ENCODE measurements around the gene TIPARP.
"Not testable (repeated sequence)": the region's sequence is repeated elsewhere in the genome, so short reads cannot be mapped to it uniquely, and the experiment has no call there.

The TIPARP gene

GRCh38 chr3:156732261-156732660 is 57.9 kb downstream of the TIPARP start:
- no peak overlapping the region for H3K27ac Mint-ChIP-seq
- peaks cover 10% of the 10 kb centered on the region for H3K4me1 Mint-ChIP-seq
- H3K27me3 Mint-ChIP-seq: no peaks in the 10 kb centered on the region
- H3K9me3 Mint-ChIP-seq: peaks cover 2% of the 10 kb centered on the region
- H3K36me3 Mint-ChIP-seq: no peaks in the 10 kb centered on the region
- no peak overlapping the region for H3K4me3 Mint-ChIP-seq
- no peak for ATAC-seq

GRCh38 chr3:156732715-156733421 is 58.5 kb downstream of the TIPARP start:
- no peak overlapping the region for H3K4me3 Mint-ChIP-seq
- no peak overlapping the region for H3K27ac Mint-ChIP-seq
- no peaks in the 10 kb centered on the region for H3K27me3 Mint-ChIP-seq
- no peaks in the 10 kb centered on the region for H3K36me3 Mint-ChIP-seq
- H3K9me3 Mint-ChIP-seq: peaks cover 2% of the 10 kb centered on the region
- peaks cover 4% of the 10 kb centered on the region for H3K4me1 Mint-ChIP-seq
- ATAC-seq: no peak

- H3K27me3 Mint-ChIP-seq, H3K36me3 Mint-ChIP-seq, H3K4me1 Mint-ChIP-seq, ATAC-seq, H3K27ac Mint-ChIP-seq, H3K9me3 Mint-ChIP-seq, H3K4me3 Mint-ChIP-seq: not testable (repeated sequence)
These were observed 60.3 kb downstream of the TIPARP start for GRCh38 chr3:156734661-156735060.

- no peaks in the 10 kb centered on the region for H3K36me3 Mint-ChIP-seq
- H3K4me1 Mint-ChIP-seq: no peaks in the 10 kb centered on the region
- H3K27ac Mint-ChIP-seq: no peak overlapping the region
- no peak overlapping the region for H3K4me3 Mint-ChIP-seq
- H3K9me3 Mint-ChIP-seq: peaks cover 2% of the 10 kb centered on the region
- ATAC-seq: no peak
- H3K27me3 Mint-ChIP-seq: no peaks in the 10 kb centered on the region
These were observed 61.1 kb downstream of the TIPARP start for GRCh38 chr3:156735471-156735870.

- not testable (repeated sequence) for H3K27ac Mint-ChIP-seq, H3K27me3 Mint-ChIP-seq, H3K36me3 Mint-ChIP-seq, H3K4me1 Mint-ChIP-seq, H3K9me3 Mint-ChIP-seq, ATAC-seq, H3K4me3 Mint-ChIP-seq
These were observed 62.7 kb downstream of the TIPARP start for GRCh38 chr3:156737049-156737448.

GRCh38 chr3:156738251-156738650 is 63.9 kb downstream of the TIPARP start:
- H3K9me3 Mint-ChIP-seq: peaks cover 2% of the 10 kb centered on the region
- H3K36me3 Mint-ChIP-seq: no peaks in the 10 kb centered on the region
- no peaks in the 10 kb centered on the region for H3K27me3 Mint-ChIP-seq
- no peak overlapping the region for H3K4me3 Mint-ChIP-seq
- no peak overlapping the region for H3K27ac Mint-ChIP-seq
- ATAC-seq: no peak
- no peaks in the 10 kb centered on the region for H3K4me1 Mint-ChIP-seq

- Mint-ChIP-seq H3K27ac (no peak overlapping the region), H3K9me3 (peaks cover 2% of the 10 kb centered on the region), H3K4me3 (no peak overlapping the region), H3K36me3 (no peaks in the 10 kb centered on the region), H3K27me3 (no peaks in the 10 kb centered on the region), H3K4me1 (no peaks in the 10 kb centered on the region)
- no peak for ATAC-seq
These were observed 65.6 kb downstream of the TIPARP start for GRCh38 chr3:156739976-156740375.

GRCh38 chr3:156740581-156740980 is 66.2 kb downstream of the TIPARP start:
- not testable (repeated sequence) for H3K9me3 Mint-ChIP-seq, H3K27ac Mint-ChIP-seq, H3K36me3 Mint-ChIP-seq, H3K4me1 Mint-ChIP-seq, ATAC-seq, H3K27me3 Mint-ChIP-seq, H3K4me3 Mint-ChIP-seq

- Mint-ChIP-seq H3K36me3 (peaks cover 6% of the 10 kb centered on the region), H3K9me3 (peaks cover 5% of the 10 kb centered on the region), H3K27ac (no peak overlapping the region), H3K4me1 (no peaks in the 10 kb centered on the region), H3K27me3 (no peaks in the 10 kb centered on the region), H3K4me3 (no peak overlapping the region)
- no peak for ATAC-seq
These were observed 67.5 kb downstream of the TIPARP start for GRCh38 chr3:156741935-156742334.

- H3K4me1 Mint-ChIP-seq: no peaks in the 10 kb centered on the region
- no peak for ATAC-seq
- H3K9me3 Mint-ChIP-seq: peaks cover 4% of the 10 kb centered on the region
- no peak overlapping the region for H3K27ac Mint-ChIP-seq
- no peaks in the 10 kb centered on the region for H3K27me3 Mint-ChIP-seq
- H3K4me3 Mint-ChIP-seq: no peak overlapping the region
- peaks cover 9% of the 10 kb centered on the region for H3K36me3 Mint-ChIP-seq
These were observed 68.0 kb downstream of the TIPARP start for GRCh38 chr3:156742401-156742800.

GRCh38 chr3:156743859-156744258 is 69.5 kb downstream of the TIPARP start:
- Mint-ChIP-seq H3K36me3 (peaks cover 21% of the 10 kb centered on the region), H3K27me3 (no peaks in the 10 kb centered on the region), H3K27ac (no peak overlapping the region), H3K4me3 (no peak overlapping the region), H3K9me3 (peaks cover 7% of the 10 kb centered on the region), H3K4me1 (no peaks in the 10 kb centered on the region)
- ATAC-seq: no peak

- Mint-ChIP-seq H3K4me1 (no peaks in the 10 kb centered on the region), H3K36me3 (peaks cover 21% of the 10 kb centered on the region), H3K4me3 (no peak overlapping the region), H3K27me3 (no peaks in the 10 kb centered on the region), H3K9me3 (peaks cover 7% of the 10 kb centered on the region), H3K27ac (no peak overlapping the region)
- no peak for ATAC-seq
These were observed 70.2 kb downstream of the TIPARP start for GRCh38 chr3:156744631-156745030.

- Mint-ChIP-seq H3K4me1 (no peaks in the 10 kb centered on the region), H3K27ac (no peak overlapping the region), H3K4me3 (no peak overlapping the region), H3K36me3 (peaks cover 21% of the 10 kb centered on the region), H3K9me3 (peaks cover 7% of the 10 kb centered on the region), H3K27me3 (no peaks in the 10 kb centered on the region)
- ATAC-seq: no peak
These were observed 71.4 kb downstream of the TIPARP start for GRCh38 chr3:156745766-156746165.

- no peak overlapping the region for H3K4me3 Mint-ChIP-seq
- peaks cover 21% of the 10 kb centered on the region for H3K36me3 Mint-ChIP-seq
- H3K27me3 Mint-ChIP-seq: peaks cover 8% of the 10 kb centered on the region
- H3K9me3 Mint-ChIP-seq: peaks cover 7% of the 10 kb centered on the region
- no peak for ATAC-seq
- no peaks in the 10 kb centered on the region for H3K4me1 Mint-ChIP-seq
- no peak overlapping the region for H3K27ac Mint-ChIP-seq
These were observed 72.7 kb downstream of the TIPARP start for GRCh38 chr3:156747046-156747445.

GRCh38 chr3:156749244-156749643 is 74.9 kb downstream of the TIPARP start:
- Mint-ChIP-seq H3K36me3 (peaks cover 21% of the 10 kb centered on the region), H3K27me3 (peaks cover 17% of the 10 kb centered on the region), H3K4me1 (no peaks in the 10 kb centered on the region), H3K27ac (no peak overlapping the region), H3K9me3 (peaks cover 7% of the 10 kb centered on the region), H3K4me3 (no peak overlapping the region)
- ATAC-seq: no peak

GRCh38 chr3:156750191-156750873 is 75.9 kb downstream of the TIPARP start:
- Mint-ChIP-seq H3K36me3 (peaks cover 21% of the 10 kb centered on the region), H3K27me3 (peaks cover 17% of the 10 kb centered on the region), H3K9me3 (peaks cover 7% of the 10 kb centered on the region), H3K4me1 (no peaks in the 10 kb centered on the region), H3K27ac (no peak overlapping the region), H3K4me3 (no peak overlapping the region)
- ATAC-seq: no peak
